ENCODE results near the gene CLSTN2. TPM values are rescaled to one million over a fixed set of nuclear protein-coding genes. Genes with fewer than 3 reads are reported as not detected.

The CLSTN2 gene
- total and polyA plus RNA-seq, 2 donors from 2014 or later, result 2.0 to 12.0 TPM

DNA sequence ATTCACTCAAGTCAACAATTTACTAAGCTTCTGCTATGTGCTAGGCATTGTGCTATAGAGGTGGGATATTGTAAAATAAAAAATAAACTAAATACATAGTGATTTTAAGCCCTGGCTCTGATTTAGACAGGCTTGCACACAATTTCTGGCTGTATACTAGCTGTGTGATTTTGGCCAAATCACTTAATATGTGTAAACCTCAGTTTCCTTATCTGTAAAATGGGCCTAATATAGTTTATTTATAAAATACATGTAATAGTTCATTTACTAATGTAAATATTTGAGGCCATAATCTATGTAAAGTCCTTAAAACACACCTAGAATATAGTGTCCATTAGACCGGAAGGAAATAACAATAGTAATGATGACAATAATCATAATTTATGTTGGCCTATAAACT, 363.1 kb downstream of the CLSTN2 start:
- intact Hi-C loops (cut with DNase I), result no loop called here

DNA sequence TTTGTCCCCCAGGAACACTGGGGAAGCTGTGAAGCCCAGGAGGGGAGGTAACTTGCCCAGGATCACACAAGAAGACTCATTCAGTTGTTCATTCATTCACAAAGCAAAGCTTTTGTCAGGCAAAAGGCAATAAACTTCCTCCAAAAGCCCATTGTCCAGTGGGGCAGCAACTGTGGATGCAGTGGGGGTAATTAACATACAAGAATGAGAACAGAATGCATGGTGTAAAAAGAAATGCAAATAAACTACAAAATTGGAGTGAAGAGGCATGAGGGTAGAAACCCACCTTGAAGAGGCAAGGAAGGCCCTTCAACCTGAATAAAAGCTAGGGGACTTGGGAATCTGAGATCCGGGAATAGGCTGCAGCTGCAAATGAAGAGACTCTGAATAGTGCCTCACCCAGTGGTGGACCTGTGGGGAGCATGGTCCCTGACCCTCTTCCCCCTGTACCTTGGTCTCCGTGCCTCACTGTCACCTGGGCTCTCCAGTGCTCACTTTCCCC, 363.6 kb downstream of the CLSTN2 start:
- no peak for DNase-seq
- no peak overlapping the region for H3K4me3 ChIP-seq (ENCODE audit: low read length in 3 of 3)
- no peaks in the 10 kb centered on the region for H3K9me3 ChIP-seq (ENCODE audit: control insufficient read depth in 2 of 3, insufficient read depth in 1 of 3, low read length in 3 of 3)
- no peaks in the 10 kb centered on the region for H3K4me1 ChIP-seq (ENCODE audit: control insufficient read depth in 2 of 3, insufficient read depth in 2 of 3, low read depth in 1 of 3, low read length in 3 of 3)
- H3K27me3 ChIP-seq (ENCODE audit: control insufficient read depth, insufficient read depth, low read length), result no peaks in the 10 kb centered on the region
- H3K36me3 ChIP-seq (ENCODE audit: control insufficient read depth in 2 of 3, insufficient read depth in 3 of 3, low read length in 3 of 3), result no peaks in the 10 kb centered on the region
- TF ChIP-seq, protein P1, sequence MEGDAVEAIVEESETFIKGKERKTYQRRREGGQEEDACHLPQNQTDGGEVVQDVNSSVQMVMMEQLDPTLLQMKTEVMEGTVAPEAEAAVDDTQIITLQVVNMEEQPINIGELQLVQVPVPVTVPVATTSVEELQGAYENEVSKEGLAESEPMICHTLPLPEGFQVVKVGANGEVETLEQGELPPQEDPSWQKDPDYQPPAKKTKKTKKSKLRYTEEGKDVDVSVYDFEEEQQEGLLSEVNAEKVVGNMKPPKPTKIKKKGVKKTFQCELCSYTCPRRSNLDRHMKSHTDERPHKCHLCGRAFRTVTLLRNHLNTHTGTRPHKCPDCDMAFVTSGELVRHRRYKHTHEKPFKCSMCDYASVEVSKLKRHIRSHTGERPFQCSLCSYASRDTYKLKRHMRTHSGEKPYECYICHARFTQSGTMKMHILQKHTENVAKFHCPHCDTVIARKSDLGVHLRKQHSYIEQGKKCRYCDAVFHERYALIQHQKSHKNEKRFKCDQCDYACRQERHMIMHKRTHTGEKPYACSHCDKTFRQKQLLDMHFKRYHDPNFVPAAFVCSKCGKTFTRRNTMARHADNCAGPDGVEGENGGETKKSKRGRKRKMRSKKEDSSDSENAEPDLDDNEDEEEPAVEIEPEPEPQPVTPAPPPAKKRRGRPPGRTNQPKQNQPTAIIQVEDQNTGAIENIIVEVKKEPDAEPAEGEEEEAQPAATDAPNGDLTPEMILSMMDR (IDR thresholded peaks at IDR 0.05; ENCODE audit: borderline replicate concordance, extremely low read depth, insufficient read depth), result no peak
- no peak overlapping the region for H3K27ac ChIP-seq (ENCODE audit: low read depth in 2 of 2, low read length in 2 of 2)
- H3K9ac ChIP-seq (ENCODE audit: low read length in 3 of 3), result no peak overlapping the region
- no peak for FAIRE-seq
- intact Hi-C loops (cut with DNase I), result no loop called here

More for the DNA sequence above, 363.1 kb downstream of the CLSTN2 start:
- Histone ChIP-seq H3K9me3 (ENCODE audit: control insufficient read depth in 2 of 3, insufficient read depth in 1 of 3, low read length in 3 of 3) (no peaks in the 10 kb centered on the region), H3K27ac (ENCODE audit: low read depth in 2 of 2, low read length in 2 of 2) (no peak overlapping the region), H3K9ac (ENCODE audit: low read length in 3 of 3) (no peak overlapping the region), H3K36me3 (ENCODE audit: control insufficient read depth in 2 of 3, insufficient read depth in 3 of 3, low read length in 3 of 3) (no peaks in the 10 kb centered on the region), H3K4me1 (ENCODE audit: control insufficient read depth in 2 of 3, insufficient read depth in 2 of 3, low read depth in 1 of 3, low read length in 3 of 3) (no peaks in the 10 kb centered on the region), H3K27me3 (ENCODE audit: control insufficient read depth, insufficient read depth, low read length) (no peaks in the 10 kb centered on the region), H3K4me3 (ENCODE audit: low read length in 3 of 3) (no peak overlapping the region)
- DNase-seq (no peak), FAIRE-seq (no peak)
- TF ChIP-seq, protein P1 (IDR thresholded peaks at IDR 0.05; ENCODE audit: borderline replicate concordance, extremely low read depth, insufficient read depth), result no peak

GRCh38 chr3:140303875-140304274, 368.9 kb downstream of the CLSTN2 start:
- DNase-seq (no peak), FAIRE-seq (no peak)
- Histone ChIP-seq H3K27me3 (ENCODE audit: control insufficient read depth, insufficient read depth, low read length) (no peaks in the 10 kb centered on the region), H3K4me3 (ENCODE audit: low read length in 3 of 3) (no peak overlapping the region), H3K36me3 (ENCODE audit: control insufficient read depth in 2 of 3, insufficient read depth in 3 of 3, low read length in 3 of 3) (no peaks in the 10 kb centered on the region), H3K27ac (ENCODE audit: low read depth in 2 of 2, low read length in 2 of 2) (no peak overlapping the region), H3K4me1 (ENCODE audit: control insufficient read depth in 2 of 3, insufficient read depth in 2 of 3, low read depth in 1 of 3, low read length in 3 of 3) (no peaks in the 10 kb centered on the region), H3K9ac (ENCODE audit: low read length in 3 of 3) (no peak overlapping the region), H3K9me3 (ENCODE audit: control insufficient read depth in 2 of 3, insufficient read depth in 1 of 3, low read length in 3 of 3) (no peaks in the 10 kb centered on the region)
- intact Hi-C loops (cut with DNase I), result no loop called here
- TF ChIP-seq, protein P1 (IDR thresholded peaks at IDR 0.05; ENCODE audit: borderline replicate concordance, extremely low read depth, insufficient read depth), result no peak

DNA sequence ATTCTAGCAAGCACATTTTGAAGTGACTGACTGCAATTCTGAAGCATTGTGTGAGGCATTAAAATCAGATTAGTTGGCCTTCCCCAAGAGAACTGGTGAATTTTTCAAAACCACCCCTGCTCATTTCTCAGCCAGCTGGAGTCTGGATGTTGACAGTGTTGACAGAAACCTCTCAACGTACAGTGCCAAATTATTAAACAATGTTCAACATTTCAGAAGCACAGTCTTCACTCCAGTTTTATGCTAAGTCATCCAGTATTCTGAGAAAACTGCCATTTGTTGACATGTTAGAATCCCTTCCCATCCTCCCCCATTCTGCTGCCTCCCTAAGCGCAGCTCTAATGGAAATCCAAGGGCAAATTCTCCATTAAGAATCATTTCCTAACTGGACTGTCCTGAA, 373.6 kb downstream of the CLSTN2 start:
- TF ChIP-seq, protein P1 (IDR thresholded peaks at IDR 0.05; ENCODE audit: borderline replicate concordance, extremely low read depth, insufficient read depth), result no peak
- Histone ChIP-seq H3K27ac (ENCODE audit: low read depth in 2 of 2, low read length in 2 of 2) (no peak overlapping the region), H3K27me3 (ENCODE audit: control insufficient read depth, insufficient read depth, low read length) (no peaks in the 10 kb centered on the region), H3K36me3 (ENCODE audit: control insufficient read depth in 2 of 3, insufficient read depth in 3 of 3, low read length in 3 of 3) (no peaks in the 10 kb centered on the region), H3K9ac (ENCODE audit: low read length in 3 of 3) (no peak overlapping the region), H3K4me3 (ENCODE audit: low read length in 3 of 3) (no peak overlapping the region), H3K9me3 (ENCODE audit: control insufficient read depth in 2 of 3, insufficient read depth in 1 of 3, low read length in 3 of 3) (no peaks in the 10 kb centered on the region), H3K4me1 (ENCODE audit: control insufficient read depth in 2 of 3, insufficient read depth in 2 of 3, low read depth in 1 of 3, low read length in 3 of 3) (no peaks in the 10 kb centered on the region)
- FAIRE-seq (no peak), DNase-seq (no peak)
- intact Hi-C loops (cut with DNase I), result no loop called here

Data from kidney (tissue), 14 donors.